Measurements from ENCODE around the gene BDNF. TPM values are rescaled to one million over a fixed set of nuclear protein-coding genes. Genes with fewer than 3 reads are reported as not detected.

Gene BDNF
- total RNA-seq, 1 donor from 2014 or later: 0.79 TPM

DNA sequence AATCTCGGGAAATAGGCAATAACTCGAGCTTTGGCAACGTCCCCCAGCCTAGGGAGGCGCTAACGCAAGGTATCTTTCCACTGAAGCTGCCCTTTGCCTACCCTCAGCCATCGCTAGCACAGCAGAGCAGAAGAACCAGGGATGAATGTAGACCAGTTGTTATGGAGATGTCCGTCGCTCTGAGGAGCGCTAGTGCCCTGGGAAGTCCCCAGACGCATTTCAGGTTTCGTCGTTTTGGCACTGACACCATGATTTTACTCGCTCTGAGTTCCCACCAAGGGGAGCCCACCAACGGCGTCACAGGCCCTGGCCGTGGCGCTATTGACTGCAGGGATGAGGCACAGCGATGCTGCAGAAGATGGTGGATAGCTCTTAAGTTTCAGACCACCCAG is 22.7 kb upstream of the BDNF start:
- Histone ChIP-seq H3K36me3 (ENCODE audit: control insufficient read depth, insufficient read depth, low read length) (no peaks in the 10 kb centered on the region), H3K4me3 (ENCODE audit: low read depth, low read length) (no peak overlapping the region), H3K27me3 (ENCODE audit: control insufficient read depth, insufficient read depth, low read length) (peaks cover 36% of the 10 kb centered on the region)
- no peak for DNase-seq (ENCODE audit: low read depth)
- TF ChIP-seq, protein P1, sequence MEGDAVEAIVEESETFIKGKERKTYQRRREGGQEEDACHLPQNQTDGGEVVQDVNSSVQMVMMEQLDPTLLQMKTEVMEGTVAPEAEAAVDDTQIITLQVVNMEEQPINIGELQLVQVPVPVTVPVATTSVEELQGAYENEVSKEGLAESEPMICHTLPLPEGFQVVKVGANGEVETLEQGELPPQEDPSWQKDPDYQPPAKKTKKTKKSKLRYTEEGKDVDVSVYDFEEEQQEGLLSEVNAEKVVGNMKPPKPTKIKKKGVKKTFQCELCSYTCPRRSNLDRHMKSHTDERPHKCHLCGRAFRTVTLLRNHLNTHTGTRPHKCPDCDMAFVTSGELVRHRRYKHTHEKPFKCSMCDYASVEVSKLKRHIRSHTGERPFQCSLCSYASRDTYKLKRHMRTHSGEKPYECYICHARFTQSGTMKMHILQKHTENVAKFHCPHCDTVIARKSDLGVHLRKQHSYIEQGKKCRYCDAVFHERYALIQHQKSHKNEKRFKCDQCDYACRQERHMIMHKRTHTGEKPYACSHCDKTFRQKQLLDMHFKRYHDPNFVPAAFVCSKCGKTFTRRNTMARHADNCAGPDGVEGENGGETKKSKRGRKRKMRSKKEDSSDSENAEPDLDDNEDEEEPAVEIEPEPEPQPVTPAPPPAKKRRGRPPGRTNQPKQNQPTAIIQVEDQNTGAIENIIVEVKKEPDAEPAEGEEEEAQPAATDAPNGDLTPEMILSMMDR (IDR thresholded peaks at IDR 0.05; ENCODE audit: insufficient read depth, low read length, severe bottlenecking): no peak
- no peak for FAIRE-seq

DNA sequence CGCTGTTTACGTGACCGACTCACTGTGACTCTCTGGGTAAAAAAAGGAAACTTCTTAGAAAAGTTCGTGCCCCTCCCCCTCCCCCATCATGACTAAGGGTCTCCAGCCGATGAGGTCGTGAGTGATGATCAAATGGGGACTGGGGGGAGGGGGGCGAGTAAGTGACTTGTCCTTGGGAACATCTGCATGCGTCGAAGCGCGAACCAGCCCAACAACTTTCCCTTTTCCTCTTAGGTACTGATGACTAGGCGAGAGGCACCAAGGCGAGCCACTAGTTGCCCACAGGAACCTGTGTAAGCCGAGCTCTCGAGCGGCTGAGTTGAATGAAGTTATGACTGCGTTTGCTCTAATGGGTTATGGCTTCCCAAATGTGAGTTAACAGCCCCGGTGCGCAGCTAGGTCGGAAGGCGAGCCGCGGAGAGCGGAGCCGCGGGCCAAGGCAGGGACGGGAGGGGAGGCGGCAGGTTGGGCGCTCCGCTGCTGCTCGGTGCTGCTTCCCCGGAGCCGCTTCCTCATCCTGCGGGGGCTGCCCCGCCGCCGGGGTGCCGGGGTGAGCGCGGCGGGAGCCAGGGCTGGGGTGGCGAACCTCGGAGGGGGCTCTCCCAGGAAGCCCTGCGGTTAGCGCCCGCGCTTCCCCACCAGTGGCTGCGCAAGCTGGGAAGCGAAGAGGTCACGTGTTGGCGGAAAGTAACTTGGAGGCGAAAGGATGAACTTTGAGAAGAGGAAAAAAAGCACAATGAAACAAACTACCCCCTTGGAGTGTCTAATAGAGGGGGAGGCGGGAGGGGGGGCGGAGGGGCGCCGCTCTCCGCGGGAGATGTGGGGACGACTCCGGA is 22.1 kb upstream of the BDNF start:
- Histone ChIP-seq H3K36me3 (ENCODE audit: control insufficient read depth, insufficient read depth, low read length) (no peaks in the 10 kb centered on the region), H3K27me3 (ENCODE audit: control insufficient read depth, insufficient read depth, low read length) (peaks cover 39% of the 10 kb centered on the region), H3K4me3 (ENCODE audit: low read depth, low read length) (peak overlapping the region; percentile 26)
- DNase-seq (ENCODE audit: low read depth) (peak; percentile 47), FAIRE-seq (no peak)
- TF ChIP-seq, protein P1 (IDR thresholded peaks at IDR 0.05; ENCODE audit: insufficient read depth, low read length, severe bottlenecking): no peak

DNA sequence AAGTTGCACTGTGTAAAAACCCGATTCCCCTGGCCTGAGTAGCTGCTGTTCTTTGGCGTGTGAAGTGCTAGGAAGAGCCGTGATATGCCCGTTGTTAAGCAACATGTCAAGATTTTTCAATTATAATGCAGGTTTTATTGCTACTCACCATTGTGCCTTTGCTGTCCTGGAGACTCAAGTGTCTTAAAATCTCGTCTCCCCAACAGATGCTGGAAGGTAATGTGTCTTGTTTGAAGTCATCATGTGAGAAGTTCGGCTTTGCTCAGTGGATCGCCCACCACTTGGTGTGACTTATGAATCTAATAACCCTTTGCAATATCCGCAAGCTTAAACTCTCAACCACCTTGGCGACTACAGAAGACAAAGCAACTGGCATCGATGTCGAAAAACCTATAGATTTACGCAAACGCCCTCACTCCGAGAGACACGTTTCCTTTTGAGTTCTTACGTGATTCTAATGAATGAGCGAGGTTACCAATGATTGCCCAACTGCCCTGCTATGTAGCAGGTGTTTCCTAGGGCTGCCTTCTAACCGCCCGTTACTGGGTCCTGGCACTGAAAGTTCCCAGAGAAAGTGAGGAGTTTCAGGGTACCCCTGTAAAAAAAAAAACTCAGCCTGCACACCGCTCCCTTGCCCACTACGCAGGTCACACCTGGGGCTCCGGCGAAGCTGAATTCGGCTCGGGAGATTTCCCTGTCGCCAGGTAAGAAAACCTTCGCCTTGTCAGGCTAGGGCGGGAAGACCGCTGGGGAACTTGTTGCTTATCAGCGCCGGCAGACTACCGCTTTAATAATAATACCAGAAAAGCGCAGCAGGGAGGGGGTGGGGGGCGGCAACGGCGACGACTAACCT is 21.2 kb upstream of the BDNF start:
- Histone ChIP-seq H3K36me3 (ENCODE audit: control insufficient read depth, insufficient read depth, low read length) (no peaks in the 10 kb centered on the region), H3K27me3 (ENCODE audit: control insufficient read depth, insufficient read depth, low read length) (peaks cover 38% of the 10 kb centered on the region), H3K4me3 (ENCODE audit: low read depth, low read length) (peak overlapping the region; percentile 26)
- no peak for DNase-seq (ENCODE audit: low read depth)
- FAIRE-seq: no peak
- TF ChIP-seq, protein P1 (IDR thresholded peaks at IDR 0.05; ENCODE audit: insufficient read depth, low read length, severe bottlenecking): no peak

DNA sequence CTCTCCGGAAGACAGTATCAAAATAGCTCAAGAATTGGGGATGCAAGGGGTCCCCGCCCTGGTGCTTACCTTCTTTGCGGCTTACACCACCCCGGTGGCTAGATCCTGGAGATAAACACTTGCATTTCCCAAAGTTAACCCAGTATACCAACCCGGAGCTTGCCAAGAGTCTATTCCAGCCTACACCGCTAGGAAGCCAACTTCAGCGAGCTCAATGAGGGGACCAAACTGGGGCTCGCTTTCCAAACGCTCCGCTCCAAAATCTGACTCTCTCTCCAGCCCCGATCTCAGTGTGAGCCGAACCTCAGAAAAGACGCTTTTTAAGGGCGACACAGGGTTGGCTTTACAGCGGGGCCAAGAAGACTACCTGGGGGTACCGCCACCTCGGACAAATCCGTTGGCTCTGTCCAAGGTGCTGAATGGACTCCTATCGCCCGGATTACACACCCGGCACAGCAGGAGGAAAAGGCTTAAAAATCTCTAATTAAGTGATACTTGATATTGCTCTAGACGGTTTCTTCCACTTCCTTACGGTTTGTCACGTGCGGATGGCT is 20.1 kb upstream of the BDNF start:
- peaks cover 38% of the 10 kb centered on the region for H3K27me3 ChIP-seq (ENCODE audit: control insufficient read depth, insufficient read depth, low read length)
- TF ChIP-seq, protein P1 (IDR thresholded peaks at IDR 0.05; ENCODE audit: insufficient read depth, low read length, severe bottlenecking): peak; percentile 10
- H3K36me3 ChIP-seq (ENCODE audit: control insufficient read depth, insufficient read depth, low read length): no peaks in the 10 kb centered on the region
- DNase-seq (ENCODE audit: low read depth) (peak; percentile 29), FAIRE-seq (peak; percentile 55)
- no peak overlapping the region for H3K4me3 ChIP-seq (ENCODE audit: low read depth, low read length)

DNA sequence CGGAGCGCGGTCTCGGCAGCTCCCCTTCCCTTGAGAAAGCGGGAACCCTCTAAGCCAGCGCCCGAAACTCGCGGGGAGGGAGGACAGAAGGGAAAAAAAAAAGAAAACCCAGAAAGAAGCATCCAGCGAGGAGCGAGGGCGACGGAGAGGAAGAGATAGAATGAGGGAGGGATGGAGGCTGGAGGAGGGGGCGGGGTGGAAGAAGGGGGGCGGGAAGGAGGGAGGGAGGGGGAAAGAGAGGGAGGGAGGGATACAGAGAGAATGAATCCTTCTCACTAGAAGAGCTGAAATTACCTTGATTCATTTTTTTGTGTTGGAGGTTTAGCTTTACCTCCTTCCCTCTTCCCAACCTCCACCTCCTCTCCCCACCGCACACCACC is 19.3 kb upstream of the BDNF start:
- H3K36me3 ChIP-seq (ENCODE audit: control insufficient read depth, insufficient read depth, low read length): no peaks in the 10 kb centered on the region
- TF ChIP-seq, protein P1 (IDR thresholded peaks at IDR 0.05; ENCODE audit: insufficient read depth, low read length, severe bottlenecking): no peak
- no peak overlapping the region for H3K4me3 ChIP-seq (ENCODE audit: low read depth, low read length)
- DNase-seq (ENCODE audit: low read depth) (no peak), FAIRE-seq (no peak)
- peaks cover 38% of the 10 kb centered on the region for H3K27me3 ChIP-seq (ENCODE audit: control insufficient read depth, insufficient read depth, low read length)
